HK-2 (cell line): ENCODE measurements around the gene NDFIP1.
"Not testable (repeated sequence)": the region's sequence is repeated elsewhere in the genome, so short reads cannot be mapped to it uniquely, and the experiment has no call there.

Source experiments
- DNase-seq: peaks from one replicate; pipeline ENCODE4 v3.0.0-alpha.2; 2018; ENCODE audit not compliant: unreplicated experiment

NDFIP1 gene

GRCh38 chr5:142186857-142187594, 78.4 kb downstream of the NDFIP1 start:
- DNase-seq, result no peak

GRCh38 chr5:142188691-142189090, 80.1 kb downstream of the NDFIP1 start:
- DNase-seq, result not testable (repeated sequence)

- DNase-seq, result no peak
These were observed 81.2 kb downstream of the NDFIP1 start for GRCh38 chr5:142189813-142190212.

- no peak for DNase-seq
These were observed 83.2 kb downstream of the NDFIP1 start for GRCh38 chr5:142191776-142192175.

- no peak for DNase-seq
These were observed 83.9 kb downstream of the NDFIP1 start for GRCh38 chr5:142192286-142193113.

GRCh38 chr5:142193114-142193428, 84.5 kb downstream of the NDFIP1 start:
- DNase-seq, result no peak

- no peak for DNase-seq
These were observed 88.5 kb downstream of the NDFIP1 start for GRCh38 chr5:142197098-142197497.

- DNase-seq, result no peak
These were observed 89.2 kb downstream of the NDFIP1 start for GRCh38 chr5:142197781-142198180.

- no peak for DNase-seq
These were observed 90.8 kb downstream of the NDFIP1 start for GRCh38 chr5:142199388-142199787.

GRCh38 chr5:142200387-142200786, 91.8 kb downstream of the NDFIP1 start:
- DNase-seq, result no peak

- DNase-seq, result no peak
These were observed 92.9 kb downstream of the NDFIP1 start for GRCh38 chr5:142201471-142201887.

GRCh38 chr5:142202282-142202681, 93.7 kb downstream of the NDFIP1 start:
- no peak for DNase-seq
